Ovary (tissue), 3 donors: Measurements from ENCODE around the gene SHOX.

Experiments used
- POLR2A ChIP-seq: fragments of 450-650 bp; IDR thresholded peaks from one replicate; pipeline ENCODE4 v1.6.1; 2017; ENCODE audit warnings: antibody characterized with exemption, mild to moderate bottlenecking, moderate library complexity
- TF ChIP-seq, protein P1 (sequence below), 3 donors: fragments of 450-650 bp in 2 of 3; fragments of 200-600 bp in 1 of 3; IDR thresholded peaks; one replicate each; pipeline versions ENCODE4 v1.5.1 to v1.8.0; 2016 to 2022; ENCODE audit warnings: antibody characterized with exemption in 3 of 3, mild to moderate bottlenecking in 1 of 3
- donor health status: DM: no; HTN: no; CAD: no.

DNA sequence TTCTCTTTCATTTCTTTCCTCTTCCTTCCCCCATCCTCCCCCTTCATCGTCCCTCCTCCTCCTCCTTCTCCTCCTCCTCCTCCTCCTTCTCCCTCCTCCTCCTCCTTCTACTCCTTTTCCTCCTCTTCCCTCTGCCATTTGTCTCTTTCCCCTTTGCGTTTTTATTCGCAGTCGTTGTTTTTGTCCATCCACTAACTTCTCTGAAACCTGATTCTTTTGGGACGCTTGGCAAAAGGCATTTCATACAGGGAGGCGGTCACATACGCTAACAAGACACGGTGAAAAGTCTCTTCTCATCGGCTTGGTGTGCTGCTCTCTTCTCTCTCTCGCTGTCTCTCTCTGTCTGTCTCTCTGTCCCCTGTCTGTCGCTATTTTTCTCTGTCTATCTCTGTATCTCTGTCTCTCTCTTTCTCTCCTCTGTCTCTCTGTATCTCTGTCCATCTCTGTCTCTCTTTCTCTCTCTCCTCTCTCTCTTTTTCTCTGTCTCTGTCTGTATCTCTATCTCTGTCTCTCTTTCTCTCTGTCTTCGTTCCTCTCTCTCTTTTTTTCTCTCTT lies 5.4 kb upstream of the SHOX start:
- no peak for TF ChIP-seq POLR2A
- TF ChIP-seq, protein P1, sequence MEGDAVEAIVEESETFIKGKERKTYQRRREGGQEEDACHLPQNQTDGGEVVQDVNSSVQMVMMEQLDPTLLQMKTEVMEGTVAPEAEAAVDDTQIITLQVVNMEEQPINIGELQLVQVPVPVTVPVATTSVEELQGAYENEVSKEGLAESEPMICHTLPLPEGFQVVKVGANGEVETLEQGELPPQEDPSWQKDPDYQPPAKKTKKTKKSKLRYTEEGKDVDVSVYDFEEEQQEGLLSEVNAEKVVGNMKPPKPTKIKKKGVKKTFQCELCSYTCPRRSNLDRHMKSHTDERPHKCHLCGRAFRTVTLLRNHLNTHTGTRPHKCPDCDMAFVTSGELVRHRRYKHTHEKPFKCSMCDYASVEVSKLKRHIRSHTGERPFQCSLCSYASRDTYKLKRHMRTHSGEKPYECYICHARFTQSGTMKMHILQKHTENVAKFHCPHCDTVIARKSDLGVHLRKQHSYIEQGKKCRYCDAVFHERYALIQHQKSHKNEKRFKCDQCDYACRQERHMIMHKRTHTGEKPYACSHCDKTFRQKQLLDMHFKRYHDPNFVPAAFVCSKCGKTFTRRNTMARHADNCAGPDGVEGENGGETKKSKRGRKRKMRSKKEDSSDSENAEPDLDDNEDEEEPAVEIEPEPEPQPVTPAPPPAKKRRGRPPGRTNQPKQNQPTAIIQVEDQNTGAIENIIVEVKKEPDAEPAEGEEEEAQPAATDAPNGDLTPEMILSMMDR (IDR thresholded peaks at IDR 0.05), result no peak
